HepG2 (cell line): ENCODE data around the gene SPARC.

Source experiments
- CTCF ChIP-seq: sonication (generic); formaldehyde crosslinking; IDR thresholded peaks from 2 replicates; pipeline ENCODE4 v1.5.0; 2020; ENCODE audit warnings: mild to moderate bottlenecking, missing genetic modification reagents, moderate library complexity
- EZH2 ChIP-seq: conservative IDR thresholded peaks from 2 replicates; pipeline ENCODE4 v1.6.1; 2012; ENCODE audit warnings: mild to moderate bottlenecking, low read depth, low read length, moderate library complexity
- IKZF1 ChIP-seq: fragments of 450-650 bp; IDR thresholded peaks from 2 replicates; pipeline ENCODE4 v1.7.1; 2016
- MIER2 ChIP-seq: IDR thresholded peaks from 2 replicates; pipeline ENCODE4 v1.6.1; 2016; ENCODE audit warnings: missing biosample characterization, missing genetic modification reagents
- POLR2A ChIP-seq, 2 experiments: IDR thresholded peaks; 2 replicates each; pipeline ENCODE4 v1.6.1; 2011; ENCODE audit warnings: low read depth in 2 of 2, low read length in 2 of 2, mild to moderate bottlenecking in 1 of 2, moderate library complexity in 1 of 2; ENCODE audit not compliant: insufficient read depth in 1 of 2
- POLR2AphosphoS5 ChIP-seq: IDR thresholded peaks from 2 replicates; pipeline ENCODE4 v1.6.1; 2012; ENCODE audit warnings: low read depth, low read length
- PRPF4 ChIP-seq: fragments of 200-400 bp; formaldehyde crosslinking; IDR thresholded peaks from 2 replicates; pipeline ENCODE4 v1.6.1; 2016; ENCODE audit warnings: low read length, low read depth; ENCODE audit not compliant: poor library complexity, severe bottlenecking
- RELA ChIP-seq: sonication (generic); formaldehyde crosslinking; IDR thresholded peaks from 2 replicates; pipeline ENCODE4 v1.4.0; 2020; ENCODE audit warnings: missing genetic modification reagents
- SMC3 ChIP-seq: IDR thresholded peaks from 2 replicates; pipeline ENCODE4 v1.6.1; 2011; ENCODE audit warnings: low read length, improper control_type of control experiment
- SP1 ChIP-seq, 2 experiments: fragments of 450-650 bp in 1 of 2; sonication (generic) in 1 of 2; formaldehyde crosslinking in 1 of 2; IDR thresholded peaks; 2 replicates each; pipeline versions ENCODE4 v1.4.0 to v1.6.1; 2016 to 2020; ENCODE audit warnings: missing genetic modification reagents in 1 of 2
- TSC22D2 ChIP-seq: sonication (generic); formaldehyde crosslinking; IDR thresholded peaks from 2 replicates; pipeline ENCODE4 v1.5.1; 2020; ENCODE audit warnings: missing genetic modification reagents, mild to moderate bottlenecking, borderline replicate concordance
- ZNF460 ChIP-seq: sonication (generic); formaldehyde crosslinking; IDR thresholded peaks from 2 replicates; pipeline ENCODE4 v1.5.1; 2020; ENCODE audit warnings: missing genetic modification reagents, mild to moderate bottlenecking, borderline replicate concordance
- ZNF776 ChIP-seq: sonication (generic); formaldehyde crosslinking; IDR thresholded peaks from 2 replicates; pipeline ENCODE4 v1.4.0; 2020; ENCODE audit warnings: mild to moderate bottlenecking, missing genetic modification reagents
- TF ChIP-seq, protein P1 (sequence below), 2 experiments: fragments of 450-650 bp in 1 of 2; sonication (generic) in 1 of 2; formaldehyde crosslinking; IDR thresholded peaks; 2 replicates each; pipeline versions ENCODE4 v1.5.0 to v1.8.0; 2020 to 2022; ENCODE audit warnings: mild to moderate bottlenecking in 1 of 2, missing genetic modification reagents in 1 of 2

DNA sequence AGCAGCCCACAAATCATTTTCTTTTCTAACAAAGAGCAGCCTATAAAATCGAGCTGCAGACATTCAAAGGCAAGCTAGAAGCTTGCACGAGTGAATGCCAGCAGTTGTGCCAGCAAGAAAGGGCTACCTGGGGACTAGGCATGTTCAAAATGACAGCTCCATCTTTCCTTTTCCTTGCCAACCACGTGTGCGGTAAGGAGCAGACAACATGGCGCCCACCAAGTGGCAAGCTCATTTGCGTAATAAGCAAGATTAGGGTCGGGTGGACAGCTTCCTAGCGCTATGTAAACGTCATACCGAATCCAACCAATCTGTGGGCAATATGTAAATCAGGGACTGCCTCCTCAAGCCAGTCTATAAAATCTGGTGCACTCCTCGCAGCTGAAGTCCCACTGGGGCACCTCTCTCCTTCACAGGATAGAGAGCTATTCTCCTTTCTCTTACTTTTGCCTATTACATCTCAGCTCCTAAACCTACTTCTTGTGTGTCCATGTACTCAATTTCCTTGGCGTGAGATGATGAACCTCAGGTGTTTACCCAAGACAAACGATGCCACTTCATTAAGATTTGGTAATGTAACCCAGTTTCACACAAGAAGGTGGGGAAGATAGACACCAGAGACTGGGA lies 22.5 kb upstream of the SPARC start:
- TF ChIP-seq EZH2 (no peak), POLR2A (IDR thresholded peaks at IDR 0.05; ENCODE audit: insufficient read depth in 1 of 2, low read depth in 2 of 2, low read length in 2 of 2) (no peak), ZNF776 (CRISPR knock-in tag) (no peak), SMC3 (no peak), POLR2AphosphoS5 (no peak), PRPF4 (no peak), MIER2 (CRISPR knock-in tag) (no peak), CTCF (CRISPR knock-in tag) (no peak), SP1 (IDR thresholded peaks at IDR 0.05) (no peak), SP1 (CRISPR knock-in tag; IDR thresholded peaks at IDR 0.05) (no peak), RELA (CRISPR knock-in tag) (no peak), ZNF460 (CRISPR knock-in tag) (no peak), TSC22D2 (CRISPR knock-in tag) (no peak), IKZF1 (no peak)
- TF ChIP-seq, protein P1, sequence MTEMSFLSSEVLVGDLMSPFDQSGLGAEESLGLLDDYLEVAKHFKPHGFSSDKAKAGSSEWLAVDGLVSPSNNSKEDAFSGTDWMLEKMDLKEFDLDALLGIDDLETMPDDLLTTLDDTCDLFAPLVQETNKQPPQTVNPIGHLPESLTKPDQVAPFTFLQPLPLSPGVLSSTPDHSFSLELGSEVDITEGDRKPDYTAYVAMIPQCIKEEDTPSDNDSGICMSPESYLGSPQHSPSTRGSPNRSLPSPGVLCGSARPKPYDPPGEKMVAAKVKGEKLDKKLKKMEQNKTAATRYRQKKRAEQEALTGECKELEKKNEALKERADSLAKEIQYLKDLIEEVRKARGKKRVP (CRISPR knock-in tag; IDR thresholded peaks at IDR 0.05): no peak
